Activated CD4-positive, alpha-beta memory T cell treated with anti-CD3 and anti-CD28 coated beads for 36 hours (primary cell): Measurements from ENCODE around the gene CNOT3. TPM values are rescaled to one million over a fixed set of nuclear protein-coding genes. Genes with fewer than 3 reads are reported as not detected.
A peak's percentile ranks its signal among the peaks of the same experiment; 100 is the strongest.
"Not testable (repeated sequence)": the region's sequence is repeated elsewhere in the genome, so short reads cannot be mapped to it uniquely, and the experiment has no call there.

Source experiments
- CTCF ChIA-PET: fragments of 350-600 bp; sonication (Branson Sonifier 250); formaldehyde crosslinking; loops from one replicate; lab custom pipeline; 2021; ENCODE audit warnings: antibody characterized with exemption, inconsistent platforms; lab: Charles Lee
- POLR2A ChIA-PET: fragments of 350-600 bp; sonication (Branson Sonifier 250); formaldehyde crosslinking; loops from one replicate; lab custom pipeline; 2021; ENCODE audit warnings: antibody characterized with exemption; lab: Charles Lee
- DNase-seq: peaks from one replicate; pipeline ENCODE4 v3.0.0-alpha.2; 2020
- H3K27ac Mint-ChIP-seq: one replicate; pipeline ENCODE4 v1.8.0; 2021; ENCODE audit warnings: mixed read lengths
- H3K27me3 Mint-ChIP-seq: one replicate; pipeline ENCODE4 v1.8.0; 2021; ENCODE audit warnings: mixed read lengths
- H3K36me3 Mint-ChIP-seq: one replicate; pipeline ENCODE4 v1.8.0; 2021; ENCODE audit warnings: mixed read lengths
- H3K4me1 Mint-ChIP-seq: one replicate; pipeline ENCODE4 v1.8.0; 2021; ENCODE audit warnings: low read depth, mixed read lengths
- H3K4me3 Mint-ChIP-seq: one replicate; pipeline ENCODE4 v1.8.0; 2021; ENCODE audit warnings: mild to moderate bottlenecking, mixed read lengths
- H3K9me3 Mint-ChIP-seq: one replicate; pipeline ENCODE4 v1.8.0; 2021; ENCODE audit warnings: mixed read lengths
- intact Hi-C: fragments of 100-400 bp; cut with micrococcal nuclease; formaldehyde crosslinking; loops from one replicate; pipeline ENCODE4 v1.15.1; 2023
- total RNA-seq, 2 experiments: library from RNA; stranded (reverse); gene quantifications; one replicate each; pipeline ENCODE4 v1.2.3, GENCODE V29; 2021

CNOT3 gene
- total RNA-seq, 2 experiments from 2014 or later: 54.6 to 58.7 TPM

DNA sequence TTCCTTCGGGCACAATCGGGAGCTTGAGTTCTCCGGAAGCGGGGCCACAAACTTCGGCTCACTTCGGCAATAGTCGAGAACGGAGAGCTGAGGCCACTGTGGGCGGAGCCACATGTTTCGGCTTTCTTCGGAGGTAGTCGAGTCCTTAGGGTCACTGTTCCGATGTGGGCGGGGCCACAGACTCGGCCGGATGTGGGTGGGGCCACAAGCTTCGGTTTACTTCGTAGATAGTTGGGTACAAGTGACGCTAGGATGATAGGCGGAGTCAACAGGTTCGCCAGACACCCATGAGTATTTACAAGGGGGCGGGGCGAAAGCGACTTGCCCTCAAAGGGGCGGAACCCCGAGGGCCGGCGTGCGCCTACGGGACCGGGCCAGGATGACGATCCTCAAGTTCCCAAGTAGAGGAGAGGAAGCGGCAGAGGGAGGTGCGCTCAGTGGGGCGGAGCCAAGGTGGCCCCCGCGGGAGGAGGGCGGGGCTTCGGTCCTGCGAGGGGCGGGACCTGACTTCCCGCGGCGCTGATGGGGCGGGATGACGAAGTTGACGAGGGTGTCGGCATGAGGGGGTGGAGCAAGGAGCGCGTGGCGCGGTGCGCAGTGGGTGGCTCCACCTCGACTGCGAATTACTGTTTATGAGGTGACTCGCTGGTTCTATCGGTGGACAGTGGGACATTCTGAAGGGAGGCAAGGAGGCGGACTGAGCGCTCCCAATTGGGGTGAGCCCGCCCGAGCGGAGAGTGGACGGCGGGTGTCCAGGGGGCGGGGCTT is 52.4 kb downstream of the CNOT3 start:
- peak; percentile 100 for DNase-seq
- Mint-ChIP-seq H3K4me3 (peak overlapping the region; percentile 85), H3K4me1 (peaks cover 31% of the 10 kb centered on the region), H3K9me3 (no peaks in the 10 kb centered on the region), H3K27ac (peak overlapping the region; percentile 99), H3K36me3 (peaks cover 29% of the 10 kb centered on the region), H3K27me3 (no peaks in the 10 kb centered on the region)
- intact Hi-C loops: loop anchor here (1.0 to 5.0 kb wide), 7 partner anchors 10 to 1462 kb away; partner anchors contain the start of genes CNOT3, LENG1, PRPF31 and RPS9
- CTCF ChIA-PET: interaction anchor here (0.8 to 2.3 kb wide), 12 partner anchors 11 to 78 kb away, joined by 3 to 12 read pairs (median 6); partner anchors contain the start of genes CNOT3, LENG1 and RPS9
- POLR2A ChIA-PET: interaction anchor here (0.9 to 7.8 kb wide), 12 partner anchors 10 to 323 kb away, joined by 3 to 103 read pairs (median 8); partner anchors contain the start of genes CNOT3, LENG1, LENG8 and LENG9

DNA sequence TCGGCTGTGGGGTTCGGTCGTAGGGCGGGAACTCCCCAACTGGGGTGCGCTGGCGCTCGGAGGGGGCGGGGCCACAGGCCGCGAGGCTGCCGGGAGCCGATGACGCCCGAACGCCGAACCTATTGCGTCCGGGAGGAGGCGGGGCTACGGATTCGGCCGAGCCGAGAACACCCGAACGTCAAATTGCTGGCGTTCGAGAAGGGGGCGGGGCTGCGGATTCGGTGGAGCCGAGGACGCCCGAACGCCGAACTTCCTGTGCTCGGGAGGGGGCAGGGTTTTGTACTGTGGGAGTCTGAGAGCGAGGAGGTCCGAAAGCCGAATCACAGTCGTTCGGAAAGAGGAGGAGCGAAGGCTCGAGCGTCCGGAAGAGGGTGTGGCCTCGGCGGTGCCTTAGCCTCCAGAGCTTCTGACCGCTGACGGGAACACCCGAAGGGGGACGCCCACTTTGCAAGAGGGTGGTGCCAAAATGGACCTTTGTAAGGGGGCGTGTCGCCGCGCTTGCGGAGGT is 53.0 kb downstream of the CNOT3 start:
- H3K4me3 Mint-ChIP-seq: peak overlapping the region; percentile 85
- peak; percentile 100 for DNase-seq
- CTCF ChIA-PET: interaction anchor here (1.0 to 1.8 kb wide), 3 partner anchors 20 to 76 kb away, joined by 3 to 5 read pairs (median 3); no protein-coding TSS in a partner anchor
- POLR2A ChIA-PET: interaction anchor here (1.3 to 7.8 kb wide), 5 partner anchors 9 to 54 kb away, joined by 4 to 103 read pairs (median 12); partner anchors contain the start of gene RPS9
- no peaks in the 10 kb centered on the region for H3K27me3 Mint-ChIP-seq
- H3K4me1 Mint-ChIP-seq: peaks cover 31% of the 10 kb centered on the region
- H3K9me3 Mint-ChIP-seq: no peaks in the 10 kb centered on the region
- intact Hi-C loops: loop anchor here (1.0 to 5.0 kb wide), 7 partner anchors 10 to 1462 kb away; partner anchors contain the start of genes CNOT3, LENG1, PRPF31 and RPS9
- peak overlapping the region; percentile 99 for H3K27ac Mint-ChIP-seq
- H3K36me3 Mint-ChIP-seq: peaks cover 28% of the 10 kb centered on the region

DNA sequence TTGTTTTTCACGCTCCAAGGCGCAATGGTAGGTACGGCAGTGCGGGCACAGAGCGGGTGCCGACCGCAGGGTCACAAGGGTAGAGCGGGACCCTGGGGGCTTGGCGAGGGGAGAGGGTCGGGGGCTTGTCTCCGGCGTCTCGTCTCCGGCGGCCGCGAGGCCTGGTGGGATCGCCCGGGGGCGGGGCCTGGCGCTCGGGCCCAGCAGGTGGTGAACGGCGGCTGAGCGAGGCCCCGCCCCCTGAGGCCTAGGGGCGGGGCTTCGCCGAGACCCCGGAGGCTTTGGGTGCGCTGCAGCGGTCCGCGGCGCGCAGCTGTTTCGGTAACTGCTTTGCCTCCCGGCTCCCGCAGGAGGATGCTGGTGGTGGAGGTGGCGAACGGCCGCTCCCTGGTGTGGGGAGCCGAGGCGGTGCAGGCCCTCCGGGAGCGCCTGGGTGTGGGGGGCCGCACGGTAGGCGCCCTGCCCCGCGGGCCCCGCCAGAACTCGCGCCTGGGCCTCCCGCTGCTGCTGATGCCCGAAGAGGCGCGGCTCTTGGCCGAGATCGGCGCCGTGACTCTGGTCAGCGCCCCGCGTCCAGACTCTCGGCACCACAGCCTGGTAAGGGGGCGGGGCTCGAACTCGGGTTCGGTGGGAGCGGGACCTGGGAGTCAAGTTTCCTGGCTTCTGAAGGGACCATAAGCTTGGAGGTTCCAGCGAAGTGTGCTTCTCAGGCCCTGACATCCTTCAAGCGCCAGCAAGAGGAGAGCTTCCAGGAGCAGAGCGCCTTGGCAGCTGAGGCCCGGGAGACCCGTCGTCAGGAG is 53.6 kb downstream of the CNOT3 start, which contains the start of gene TSEN34:
TSEN34 (plus strand) TSS at position 298 of the 800 bp plus-strand sequence; CDS start at position 355, 57 bp downstream.
- H3K9me3 Mint-ChIP-seq: no peaks in the 10 kb centered on the region
- peak within 1 kb of the TSS; percentile 99 for H3K27ac Mint-ChIP-seq
- H3K4me1 Mint-ChIP-seq: peaks cover 31% of the 10 kb centered on the region
- intact Hi-C loops: loop anchor here (2.0 to 5.0 kb wide), 3 partner anchors 18 to 1461 kb away; no protein-coding TSS in a partner anchor
- DNase-seq: peak; percentile 88
- H3K4me3 Mint-ChIP-seq: peak within 1 kb of the TSS; percentile 85
- POLR2A ChIA-PET: interaction anchor here (0.9 to 7.8 kb wide), 5 partner anchors 9 to 54 kb away, joined by 4 to 103 read pairs (median 8); partner anchors contain the start of genes LENG1 and RPS9
- CTCF ChIA-PET: interaction anchor here (1.0 to 1.8 kb wide), 3 partner anchors 21 to 75 kb away, joined by 3 to 5 read pairs (median 3); no protein-coding TSS in a partner anchor
- H3K36me3 Mint-ChIP-seq: peaks cover 28% of the 10 kb centered on the region
- H3K27me3 Mint-ChIP-seq: no peaks in the 10 kb centered on the region

DNA sequence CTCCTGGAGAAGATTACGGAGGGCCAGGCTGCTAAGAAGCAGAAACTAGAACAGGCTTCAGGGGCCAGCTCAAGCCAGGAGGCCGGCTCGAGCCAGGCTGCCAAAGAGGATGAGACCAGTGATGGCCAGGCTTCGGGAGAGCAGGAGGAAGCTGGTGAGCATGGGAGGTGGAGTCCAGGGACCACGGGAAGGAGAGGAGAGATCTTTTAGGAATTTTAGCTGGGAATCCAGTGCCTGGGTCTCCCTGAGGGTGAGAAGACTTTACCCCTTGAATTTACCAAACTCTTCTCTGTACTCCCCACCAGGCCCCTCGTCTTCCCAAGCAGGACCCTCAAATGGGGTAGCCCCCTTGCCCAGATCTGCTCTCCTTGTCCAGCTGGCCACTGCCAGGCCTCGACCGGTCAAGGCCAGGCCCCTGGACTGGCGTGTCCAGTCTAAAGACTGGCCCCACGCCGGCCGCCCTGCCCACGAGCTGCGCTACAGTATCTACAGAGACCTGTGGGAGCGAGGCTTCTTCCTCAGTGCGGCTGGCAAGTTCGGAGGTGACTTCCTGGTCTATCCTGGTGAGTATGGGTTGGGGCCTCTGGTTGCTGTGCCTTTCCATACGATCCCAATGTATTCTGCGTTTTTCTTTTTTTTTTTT is 54.4 kb downstream of the CNOT3 start:
- Mint-ChIP-seq H3K9me3 (no peaks in the 10 kb centered on the region), H3K27me3 (no peaks in the 10 kb centered on the region), H3K4me1 (peaks cover 29% of the 10 kb centered on the region), H3K36me3 (peaks cover 21% of the 10 kb centered on the region), H3K27ac (peak overlapping the region; percentile 69), H3K4me3 (peak overlapping the region; percentile 85)
- ChIA-PET POLR2A (interaction anchor here (0.9 to 7.8 kb wide), 4 partner anchors 8 to 32 kb away, joined by 4 to 103 read pairs (median 46); partner anchors contain the start of genes LENG1 and RPS9), CTCF (interaction anchor here (0.7 to 1.8 kb wide), 3 partner anchors 21 to 74 kb away, joined by 3 to 5 read pairs (median 3); no protein-coding TSS in a partner anchor)
- intact Hi-C loops: loop anchor here (2.0 to 5.0 kb wide), 3 partner anchors 17 to 1460 kb away; no protein-coding TSS in a partner anchor
- no peak for DNase-seq

DNA sequence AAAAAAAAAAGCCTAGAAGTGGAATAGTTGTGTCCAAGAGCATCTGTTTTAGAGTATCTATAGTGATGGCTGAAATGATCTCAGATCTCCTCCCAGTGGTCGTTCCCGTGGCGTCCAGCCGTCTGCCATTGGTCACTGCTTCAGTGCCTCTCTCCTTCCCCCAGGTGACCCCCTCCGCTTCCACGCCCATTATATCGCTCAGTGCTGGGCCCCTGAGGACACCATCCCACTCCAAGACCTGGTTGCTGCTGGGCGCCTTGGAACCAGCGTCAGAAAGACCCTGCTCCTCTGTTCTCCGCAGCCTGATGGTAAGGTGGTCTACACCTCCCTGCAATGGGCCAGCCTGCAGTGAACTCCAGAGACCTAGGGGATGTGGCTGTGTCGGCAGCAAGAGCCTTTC is 55.4 kb downstream of the CNOT3 start:
- POLR2A ChIA-PET: interaction anchor here (7.5 to 7.8 kb wide), 2 partner anchors 7 to 15 kb away, joined by 84 to 103 read pairs; partner anchors contain the start of gene RPS9
- Mint-ChIP-seq H3K4me3 (peak overlapping the region; percentile 85), H3K27ac (no peak overlapping the region), H3K9me3 (no peaks in the 10 kb centered on the region), H3K4me1 (peaks cover 19% of the 10 kb centered on the region), H3K36me3 (peaks cover 16% of the 10 kb centered on the region), H3K27me3 (no peaks in the 10 kb centered on the region)
- no peak for DNase-seq
- intact Hi-C loops: loop anchor here (5.0 kb wide), 1 partner anchor 1459 kb away; no protein-coding TSS in a partner anchor
- CTCF ChIA-PET: no interaction called here

DNA sequence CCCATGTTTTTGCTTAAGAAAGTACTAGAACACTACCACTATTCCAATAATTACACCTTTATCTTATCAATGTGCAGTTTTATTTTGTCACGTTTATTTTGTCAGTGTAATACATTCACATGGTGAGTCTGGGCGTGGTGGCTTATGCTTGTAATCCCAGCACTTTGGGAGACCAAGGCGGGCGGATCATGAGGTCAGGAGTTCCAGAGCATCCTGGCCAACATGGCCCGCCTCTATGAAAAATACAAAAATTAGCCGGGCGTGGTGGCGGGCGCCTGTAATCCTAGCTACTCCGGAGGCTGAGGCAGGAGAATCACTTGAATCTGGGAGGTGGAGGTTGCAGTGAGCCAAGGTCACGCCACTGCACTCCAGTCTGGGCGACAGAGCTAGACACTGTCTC is 56.9 kb downstream of the CNOT3 start:
- intact Hi-C loops: loop anchor here (5.0 kb wide), 1 partner anchor 1458 kb away; no protein-coding TSS in a partner anchor
- H3K9me3 Mint-ChIP-seq, POLR2A ChIA-PET, H3K27me3 Mint-ChIP-seq, H3K27ac Mint-ChIP-seq, DNase-seq, CTCF ChIA-PET, H3K4me3 Mint-ChIP-seq: not testable (repeated sequence)
- H3K4me1 Mint-ChIP-seq: peaks cover 20% of the 10 kb centered on the region
- H3K36me3 Mint-ChIP-seq: peaks cover 16% of the 10 kb centered on the region

DNA sequence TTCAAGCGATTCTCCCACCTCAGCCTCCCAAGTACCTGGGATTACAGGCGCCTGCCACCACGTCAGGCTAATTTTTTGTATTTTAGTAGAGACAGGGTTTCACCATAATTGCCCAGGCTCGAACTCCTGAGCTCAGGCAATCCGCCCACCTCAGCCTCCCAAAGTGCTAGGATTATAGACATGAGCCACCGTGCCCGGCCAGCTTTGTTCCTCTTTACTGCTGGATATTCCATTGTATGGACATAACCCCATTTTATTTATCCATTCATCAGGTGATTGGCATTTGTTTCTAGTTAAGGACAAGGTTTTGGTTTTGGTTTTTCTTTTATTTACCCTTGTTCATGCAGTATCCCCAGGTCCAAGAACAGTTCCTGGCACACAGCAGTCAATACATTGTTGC is 59.0 kb downstream of the CNOT3 start:
- Mint-ChIP-seq H3K4me3 (no peak overlapping the region), H3K9me3 (no peaks in the 10 kb centered on the region), H3K4me1 (peaks cover 27% of the 10 kb centered on the region), H3K27me3 (no peaks in the 10 kb centered on the region), H3K27ac (no peak overlapping the region), H3K36me3 (peaks cover 26% of the 10 kb centered on the region)
- ChIA-PET POLR2A (no interaction called here), CTCF (no interaction called here)
- intact Hi-C loops: no loop called here
- no peak for DNase-seq

DNA sequence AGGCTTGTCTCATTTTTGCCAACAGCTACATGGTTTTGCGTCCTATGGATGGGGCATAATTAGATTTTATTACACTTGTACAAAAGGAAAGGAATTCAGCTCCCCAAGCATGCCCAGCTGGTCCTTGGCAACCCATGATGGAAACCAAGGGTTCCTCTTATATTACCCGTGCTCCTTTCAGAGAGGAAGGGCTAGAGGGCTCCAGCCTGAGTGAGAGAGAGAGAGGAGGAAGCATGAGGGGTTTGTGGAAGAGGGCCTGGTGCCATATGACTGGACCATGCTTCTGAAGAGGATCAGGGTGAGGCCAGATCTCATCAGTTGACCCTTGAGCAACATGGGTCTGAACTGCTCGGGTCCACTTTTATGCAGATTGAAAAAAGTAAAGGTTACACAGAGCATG is 59.6 kb downstream of the CNOT3 start:
- no peak for DNase-seq
- Mint-ChIP-seq H3K9me3 (no peaks in the 10 kb centered on the region), H3K27me3 (no peaks in the 10 kb centered on the region), H3K27ac (no peak overlapping the region), H3K4me1 (peaks cover 21% of the 10 kb centered on the region), H3K4me3 (no peak overlapping the region), H3K36me3 (peaks cover 31% of the 10 kb centered on the region)
- POLR2A ChIA-PET: no interaction called here
- intact Hi-C loops: no loop called here
- CTCF ChIA-PET: no interaction called here

DNA sequence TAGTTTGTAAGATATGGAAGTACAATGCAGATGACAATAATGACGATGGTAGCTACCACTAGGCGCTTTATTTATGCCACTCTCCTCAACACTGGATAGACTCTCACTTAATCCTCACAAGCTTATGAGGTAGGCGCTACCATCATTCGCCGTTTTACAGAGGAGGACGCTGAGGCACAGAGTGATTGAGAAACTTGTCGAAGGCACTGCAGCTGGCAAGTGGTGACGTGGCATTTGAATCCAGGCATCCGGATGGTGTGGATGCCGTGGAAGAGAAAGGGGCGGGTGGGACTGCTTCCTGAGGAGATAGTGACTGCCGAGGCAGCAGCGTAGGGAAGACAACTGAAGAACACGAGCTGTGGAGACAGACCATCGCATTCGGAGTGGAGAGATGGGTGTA is 61.8 kb downstream of the CNOT3 start:
- peaks cover 42% of the 10 kb centered on the region for H3K36me3 Mint-ChIP-seq
- no peak for DNase-seq
- H3K4me3 Mint-ChIP-seq: peak overlapping the region; percentile 64
- no peaks in the 10 kb centered on the region for H3K27me3 Mint-ChIP-seq
- ChIA-PET POLR2A (interaction anchor here (1.3 to 3.2 kb wide), 3 partner anchors 10 to 62 kb away, joined by 5 to 84 read pairs (median 23); partner anchors contain the start of genes MBOAT7 and TSEN34), CTCF (interaction anchor here (0.6 kb wide), 1 partner anchor 29 kb away, joined by 3 read pairs; no protein-coding TSS in a partner anchor)
- intact Hi-C loops: no loop called here
- H3K4me1 Mint-ChIP-seq: peaks cover 34% of the 10 kb centered on the region
- H3K9me3 Mint-ChIP-seq: no peaks in the 10 kb centered on the region
- peak overlapping the region; percentile 81 for H3K27ac Mint-ChIP-seq

DNA sequence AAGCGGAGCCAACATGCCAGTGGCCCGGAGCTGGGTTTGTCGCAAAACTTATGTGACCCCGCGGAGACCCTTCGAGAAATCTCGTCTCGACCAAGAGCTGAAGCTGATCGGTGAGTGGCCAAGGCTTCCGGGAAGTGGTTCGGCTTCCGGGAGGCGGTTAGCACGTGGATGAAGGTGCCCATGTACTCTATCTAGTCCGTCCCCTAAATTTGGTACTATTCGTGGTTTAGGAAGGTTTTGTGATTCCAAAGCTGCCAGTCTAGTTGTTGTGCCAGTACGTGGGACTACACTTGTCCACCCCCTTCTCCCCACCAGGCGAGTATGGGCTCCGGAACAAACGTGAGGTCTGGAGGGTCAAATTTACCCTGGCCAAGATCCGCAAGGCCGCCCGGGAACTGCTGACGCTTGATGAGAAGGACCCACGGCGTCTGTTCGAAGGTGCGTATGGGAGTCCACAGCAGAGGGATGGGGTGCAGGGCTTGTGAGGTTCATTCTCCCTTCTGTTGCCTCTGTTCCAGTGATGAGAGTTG is 63.7 kb downstream of the CNOT3 start:
- H3K27me3 Mint-ChIP-seq: no peaks in the 10 kb centered on the region
- peaks cover 56% of the 10 kb centered on the region for H3K36me3 Mint-ChIP-seq
- H3K27ac Mint-ChIP-seq: peak overlapping the region; percentile 100
- ChIA-PET POLR2A (interaction anchor here (0.6 to 3.2 kb wide), 6 partner anchors 9 to 358 kb away, joined by 3 to 84 read pairs (median 8); partner anchors contain the start of genes LENG1, MBOAT7 and TSEN34), CTCF (interaction anchor here (1.7 kb wide), 1 partner anchor 12 kb away, joined by 7 read pairs; the partner anchor contains the start of gene MBOAT7)
- peaks cover 52% of the 10 kb centered on the region for H3K4me1 Mint-ChIP-seq
- H3K9me3 Mint-ChIP-seq: no peaks in the 10 kb centered on the region
- H3K4me3 Mint-ChIP-seq: peak overlapping the region; percentile 96
- intact Hi-C loops: loop anchor here (1.0 kb wide), 3 partner anchors 42 to 99 kb away; partner anchors contain the start of genes CNOT3, LENG1 and NDUFA3
- DNase-seq: no peak
